ENCODE results near the gene ASPG. TPM values are rescaled to one million over a fixed set of nuclear protein-coding genes. Genes with fewer than 3 reads are reported as not detected.

ASPG gene
- total and polyA plus RNA-seq, 9 donors: 0.45 to 28.8 (median 18.7) TPM

GRCh38 chr14:104102282-104102914 is 16.9 kb downstream of the ASPG start:
- no peaks in the 10 kb centered on the region for H3K36me3 ChIP-seq
- no peak overlapping the region for H3K27ac ChIP-seq
- no peaks in the 10 kb centered on the region for H3K9me3 ChIP-seq
- 76 to 88% (median 86%) methylated on average over 14 to 16 of the region's 16 CpGs for WGBS, 3 donors
- no peak for TF ChIP-seq CTCF (IDR thresholded peaks at IDR 0.05)
- TF ChIP-seq POLR2A (IDR thresholded peaks at IDR 0.05): no peak
- TF ChIP-seq EP300 (IDR thresholded peaks at IDR 0.05): no peak
- no peaks in the 10 kb centered on the region for H3K27me3 ChIP-seq
- H3K4me1 ChIP-seq (ENCODE audit: insufficient read depth): no peaks in the 10 kb centered on the region
- intact Hi-C loops (cut with DNase I): no loop called here
- peak in 2 of 5 donors; percentile 15 to 31 for DNase-seq
- H3K4me3 ChIP-seq: no peak overlapping the region

GRCh38 chr14:104103061-104103445 is 17.6 kb downstream of the ASPG start:
- TF ChIP-seq CTCF (IDR thresholded peaks at IDR 0.05) (no peak), POLR2A (IDR thresholded peaks at IDR 0.05) (no peak), EP300 (IDR thresholded peaks at IDR 0.05) (no peak)
- Histone ChIP-seq H3K27ac (no peak overlapping the region), H3K4me1 (ENCODE audit: insufficient read depth) (no peaks in the 10 kb centered on the region), H3K36me3 (no peaks in the 10 kb centered on the region), H3K4me3 (no peak overlapping the region), H3K9me3 (no peaks in the 10 kb centered on the region), H3K27me3 (no peaks in the 10 kb centered on the region)
- intact Hi-C loops (cut with DNase I): no loop called here
- WGBS, 3 donors: 81 to 84% (median 83%) methylated on average over 25 to 26 of the region's 26 CpGs
- DNase-seq: peak in 3 of 5 donors; percentile 15 to 38 (median 20)

GRCh38 chr14:104103446-104104075 is 18.1 kb downstream of the ASPG start:
- no peak for TF ChIP-seq CTCF (IDR thresholded peaks at IDR 0.05)
- no peak for TF ChIP-seq POLR2A (IDR thresholded peaks at IDR 0.05)
- TF ChIP-seq EP300 (IDR thresholded peaks at IDR 0.05): no peak
- no peaks in the 10 kb centered on the region for H3K27me3 ChIP-seq
- H3K4me3 ChIP-seq: no peak overlapping the region
- peak in 3 of 5 donors; percentile 16 to 18 (median 17) for DNase-seq
- 48 to 58% (median 54%) methylated on average over 23 of the region's 23 CpGs for WGBS, 3 donors
- no peaks in the 10 kb centered on the region for H3K9me3 ChIP-seq
- no peaks in the 10 kb centered on the region for H3K36me3 ChIP-seq
- H3K27ac ChIP-seq: no peak overlapping the region
- intact Hi-C loops (cut with DNase I): no loop called here
- H3K4me1 ChIP-seq (ENCODE audit: insufficient read depth): no peaks in the 10 kb centered on the region

GRCh38 chr14:104104076-104104901 is 18.8 kb downstream of the ASPG start:
- Histone ChIP-seq H3K4me3 (no peak overlapping the region), H3K4me1 (ENCODE audit: insufficient read depth) (no peaks in the 10 kb centered on the region), H3K36me3 (no peaks in the 10 kb centered on the region), H3K9me3 (no peaks in the 10 kb centered on the region), H3K27ac (no peak overlapping the region), H3K27me3 (no peaks in the 10 kb centered on the region)
- peak in 4 of 5 donors; percentile 8 to 48 (median 20) for DNase-seq
- 78 to 81% (median 79%) methylated on average over 22 to 35 of the region's 35 CpGs for WGBS, 3 donors
- TF ChIP-seq POLR2A (IDR thresholded peaks at IDR 0.05) (no peak), EP300 (IDR thresholded peaks at IDR 0.05) (no peak), CTCF (IDR thresholded peaks at IDR 0.05) (no peak)
- intact Hi-C loops (cut with DNase I): no loop called here

Data from ovary (tissue), 9 donors.